Rectal smooth muscle tissue (tissue), 1 donor: ENCODE data around the gene MCIDAS.

Experiments
- H3K27ac ChIP-seq: one replicate; pipeline ENCODE4 v1.7.0; 2013; ENCODE audit warnings: low read depth, low read length, inconsistent platforms
- H3K27me3 ChIP-seq: one replicate; pipeline ENCODE4 v1.7.0; 2013; ENCODE audit warnings: low read length; ENCODE audit not compliant: control insufficient read depth, insufficient read depth
- H3K36me3 ChIP-seq: one replicate; pipeline ENCODE4 v1.7.0; 2013; ENCODE audit warnings: low read length; ENCODE audit not compliant: control insufficient read depth, insufficient read depth
- H3K4me1 ChIP-seq: one replicate; pipeline ENCODE4 v1.7.0; 2013; ENCODE audit warnings: low read length; ENCODE audit not compliant: control insufficient read depth, insufficient read depth
- H3K4me3 ChIP-seq: one replicate; pipeline ENCODE4 v1.7.0; 2013; ENCODE audit warnings: low read length
- H3K9ac ChIP-seq: one replicate; pipeline ENCODE4 v1.7.0; 2013; ENCODE audit warnings: low read length

MCIDAS gene

DNA sequence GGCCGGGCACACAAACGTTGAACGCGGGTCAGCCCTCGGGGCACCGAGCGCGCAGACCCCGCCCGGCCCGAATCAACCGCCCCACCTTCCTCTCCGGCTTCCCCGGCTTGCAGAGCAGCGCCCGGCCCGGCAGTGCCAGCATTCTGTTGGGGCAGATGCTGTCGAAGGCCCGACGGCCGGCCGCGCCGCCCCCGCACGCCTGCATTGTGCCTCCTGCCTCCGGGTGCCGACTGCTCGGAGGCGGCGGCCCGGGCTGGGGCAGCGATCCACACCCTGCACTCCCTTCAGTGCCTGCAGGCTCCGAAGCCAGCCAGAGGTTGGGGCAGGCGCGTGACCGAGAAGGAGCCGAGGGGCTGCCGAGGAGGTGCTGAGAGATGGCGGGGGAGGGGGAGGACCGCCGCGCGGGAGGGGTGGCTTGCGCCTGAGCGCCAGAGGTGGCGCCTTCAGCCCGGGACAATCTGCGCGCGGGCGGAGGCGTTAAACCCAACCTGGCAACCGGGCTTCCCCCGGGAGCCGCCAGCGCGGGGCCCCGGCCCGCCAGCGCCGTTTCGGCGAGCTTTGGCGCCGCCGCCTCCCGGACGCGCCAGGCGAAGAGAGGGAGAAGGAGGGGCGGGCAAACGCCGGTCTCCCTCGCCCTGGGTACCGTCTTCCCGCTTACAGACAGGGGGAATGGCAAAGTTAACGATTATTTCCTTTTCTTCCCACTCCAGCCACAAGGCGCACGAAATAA lies at the start of gene MCIDAS:
MCIDAS (minus strand) TSS at position 382 of the 730 bp plus-strand sequence; CDS start at position 205, 177 bp downstream.
- no peak within 1 kb of the TSS for H3K27ac ChIP-seq
- H3K9ac ChIP-seq = no peak within 1 kb of the TSS
- peaks cover 8% of the 10 kb centered on the region for H3K4me1 ChIP-seq
- H3K4me3 ChIP-seq = peak within 1 kb of the TSS; percentile 52
- no peaks in the 10 kb centered on the region for H3K36me3 ChIP-seq
- peaks cover 76% of the 10 kb centered on the region for H3K27me3 ChIP-seq

DNA sequence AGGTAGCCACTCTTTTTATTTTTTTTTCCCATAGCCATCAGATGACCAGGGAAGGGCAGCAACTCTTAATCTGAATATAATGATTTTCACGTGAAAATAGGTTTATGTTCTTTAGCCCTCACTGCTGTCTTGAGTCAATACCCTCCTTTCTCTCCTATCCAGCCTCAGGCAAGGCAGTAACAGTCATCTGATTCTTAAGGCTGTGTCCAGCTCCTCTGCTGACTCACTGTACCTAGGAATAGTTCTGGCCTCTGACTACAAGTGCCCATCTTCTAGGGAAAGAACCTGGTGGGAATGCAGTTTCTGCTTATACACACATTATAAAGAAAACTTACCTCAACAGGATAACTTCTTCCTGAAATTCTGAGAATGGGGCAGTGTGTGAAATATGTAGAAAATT lies 49.7 kb upstream of the MCIDAS start:
- H3K4me3 ChIP-seq = no peak overlapping the region
- H3K9ac ChIP-seq = no peak overlapping the region
- H3K4me1 ChIP-seq = no peaks in the 10 kb centered on the region
- H3K36me3 ChIP-seq = peaks cover 13% of the 10 kb centered on the region
- no peaks in the 10 kb centered on the region for H3K27me3 ChIP-seq
- no peak overlapping the region for H3K27ac ChIP-seq

DNA sequence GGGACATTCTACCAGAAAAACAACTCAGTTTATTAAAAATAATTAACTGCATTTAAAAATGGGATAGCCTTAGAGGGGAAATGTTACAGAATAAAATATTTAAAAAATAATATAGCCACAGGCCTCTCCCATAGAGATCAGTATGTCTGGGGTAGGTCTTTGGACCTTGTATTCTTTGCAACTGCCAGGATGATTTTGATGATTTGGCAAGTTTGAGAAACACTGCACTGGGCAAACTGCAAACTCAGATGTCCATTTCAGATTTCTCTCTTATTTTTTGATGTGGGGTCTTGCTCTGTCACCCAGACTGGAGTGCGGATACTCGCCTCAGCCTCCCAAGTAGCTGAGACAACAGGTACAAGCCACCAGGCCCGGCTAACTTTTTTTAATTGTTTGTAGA lies 31.2 kb upstream of the MCIDAS start:
- H3K36me3 ChIP-seq = no peaks in the 10 kb centered on the region
- no peak overlapping the region for H3K9ac ChIP-seq
- no peak overlapping the region for H3K27ac ChIP-seq

DNA sequence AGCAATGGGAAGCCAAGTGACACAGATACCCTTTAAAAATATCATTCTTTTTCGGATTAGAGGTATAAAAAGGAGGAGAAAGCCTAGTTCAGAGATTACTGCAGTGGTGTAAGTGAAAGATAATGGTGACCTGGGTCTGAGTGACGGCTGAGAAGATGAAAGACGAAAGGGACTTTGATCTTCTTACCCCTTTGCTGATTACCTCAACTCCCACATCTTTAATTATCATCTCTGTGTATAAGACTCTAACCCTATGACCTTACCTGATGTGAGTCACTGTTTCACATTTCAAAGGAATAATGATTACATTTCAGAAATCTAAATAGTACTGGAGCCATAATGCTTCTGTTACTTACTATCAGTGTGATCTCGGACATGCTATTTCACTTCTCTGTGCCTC lies 27.7 kb upstream of the MCIDAS start:
- Histone ChIP-seq H3K36me3 (no peaks in the 10 kb centered on the region), H3K4me3 (no peak overlapping the region), H3K4me1 (no peaks in the 10 kb centered on the region), H3K9ac (no peak overlapping the region), H3K27me3 (no peaks in the 10 kb centered on the region), H3K27ac (no peak overlapping the region)

More for the DNA sequence above, 31.2 kb upstream of the MCIDAS start:
- Histone ChIP-seq H3K4me3 (no peak overlapping the region), H3K4me1 (no peaks in the 10 kb centered on the region), H3K27me3 (no peaks in the 10 kb centered on the region)

DNA sequence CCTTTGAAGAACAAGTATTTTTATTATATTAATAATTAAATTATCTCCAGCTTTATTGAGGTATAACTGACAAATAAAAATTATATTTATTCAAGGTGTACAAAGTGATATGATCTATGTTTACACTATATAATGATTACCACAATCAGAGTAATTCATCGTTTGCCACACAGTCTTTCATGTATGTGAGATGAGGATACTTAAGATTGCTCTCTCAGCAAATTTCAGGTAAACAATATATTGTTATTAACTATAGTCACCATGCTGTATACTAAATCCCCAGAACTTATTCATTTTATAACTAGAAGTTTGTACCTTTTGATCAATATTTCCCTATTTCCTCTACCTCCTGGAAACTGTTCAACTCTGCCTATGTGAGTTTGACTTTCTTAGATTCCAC lies 22.9 kb upstream of the MCIDAS start:
- Histone ChIP-seq H3K36me3 (no peaks in the 10 kb centered on the region), H3K27me3 (no peaks in the 10 kb centered on the region), H3K9ac (no peak overlapping the region), H3K27ac (no peak overlapping the region), H3K4me3 (no peak overlapping the region), H3K4me1 (no peaks in the 10 kb centered on the region)

DNA sequence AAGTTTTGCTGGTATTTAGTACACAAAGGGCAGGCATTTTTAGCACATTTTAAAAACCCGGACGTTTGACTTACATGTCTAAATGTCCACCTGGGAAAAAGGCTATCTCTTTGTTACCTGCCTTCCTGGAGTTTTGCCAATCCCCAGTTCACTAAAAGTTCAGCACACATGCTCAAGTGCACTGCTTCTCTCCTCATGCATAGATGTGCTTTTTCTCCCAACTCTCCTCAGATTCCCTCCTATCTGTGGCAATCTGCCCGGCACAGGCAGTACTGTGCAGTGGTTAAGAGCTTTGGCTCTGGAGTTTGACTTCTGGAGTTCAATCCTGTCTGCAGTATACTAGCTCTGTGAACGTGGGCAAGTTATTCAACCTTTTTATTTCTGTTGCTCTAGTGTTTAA lies 14.6 kb upstream of the MCIDAS start:
- Histone ChIP-seq H3K4me1 (no peaks in the 10 kb centered on the region), H3K36me3 (no peaks in the 10 kb centered on the region), H3K4me3 (no peak overlapping the region), H3K27me3 (no peaks in the 10 kb centered on the region), H3K27ac (no peak overlapping the region), H3K9ac (no peak overlapping the region)

DNA sequence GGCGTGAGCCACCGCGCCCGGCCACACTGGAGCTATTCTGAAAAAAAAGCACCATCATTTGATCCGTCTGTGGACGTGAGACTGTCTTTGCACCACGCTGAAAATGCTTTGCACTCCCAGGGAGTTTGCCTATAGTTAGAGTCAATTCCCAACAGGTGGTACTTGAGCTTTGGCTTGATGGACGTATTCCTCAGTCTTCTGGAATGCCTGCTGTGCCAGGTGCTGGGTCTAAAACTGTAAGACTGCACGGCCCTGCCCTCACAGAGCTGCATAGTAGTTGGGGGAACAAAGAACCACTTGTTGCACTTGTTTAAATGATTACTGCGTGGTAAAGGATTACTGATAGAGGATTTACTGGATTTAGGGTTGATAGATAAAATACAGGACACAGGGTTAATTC lies 9.7 kb upstream of the MCIDAS start:
- peaks cover 18% of the 10 kb centered on the region for H3K27me3 ChIP-seq
- H3K36me3 ChIP-seq = no peaks in the 10 kb centered on the region
- H3K4me1 ChIP-seq = no peaks in the 10 kb centered on the region
- H3K4me3 ChIP-seq = no peak overlapping the region
- no peak overlapping the region for H3K9ac ChIP-seq
- no peak overlapping the region for H3K27ac ChIP-seq

DNA sequence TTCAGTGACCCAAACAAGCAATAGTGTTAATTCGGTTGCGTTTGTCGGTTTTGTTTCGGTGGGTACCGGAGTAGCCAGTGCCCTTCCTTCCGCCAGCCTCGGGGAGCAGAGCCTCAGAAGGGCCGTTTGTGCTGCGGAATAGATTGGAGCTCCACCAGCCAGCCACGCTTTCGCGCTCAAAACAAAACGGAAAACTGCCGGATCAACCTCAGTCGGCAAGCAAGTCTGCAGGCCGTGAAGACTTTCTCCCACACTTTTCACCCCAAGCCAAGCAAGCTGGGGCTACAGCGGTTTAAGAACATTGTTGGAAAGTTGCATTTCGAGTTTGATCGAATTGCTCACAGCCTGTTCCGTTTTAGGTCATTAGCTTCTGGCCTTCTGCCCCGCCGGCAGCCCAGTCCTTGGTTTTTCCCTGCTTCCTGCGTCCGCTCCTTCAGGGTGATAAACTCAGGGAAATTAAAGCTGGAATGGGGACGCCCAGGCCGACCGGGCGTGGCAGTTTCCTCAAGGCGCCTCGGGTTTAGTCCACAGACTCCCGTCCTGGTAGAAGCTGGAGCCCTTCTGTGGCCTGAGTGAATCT lies 7.1 kb upstream of the MCIDAS start:
- H3K36me3 ChIP-seq = no peaks in the 10 kb centered on the region
- peak overlapping the region; percentile 63 for H3K4me3 ChIP-seq
- peaks cover 36% of the 10 kb centered on the region for H3K27me3 ChIP-seq
- peaks cover 6% of the 10 kb centered on the region for H3K4me1 ChIP-seq
- no peak overlapping the region for H3K27ac ChIP-seq
- H3K9ac ChIP-seq = no peak overlapping the region

DNA sequence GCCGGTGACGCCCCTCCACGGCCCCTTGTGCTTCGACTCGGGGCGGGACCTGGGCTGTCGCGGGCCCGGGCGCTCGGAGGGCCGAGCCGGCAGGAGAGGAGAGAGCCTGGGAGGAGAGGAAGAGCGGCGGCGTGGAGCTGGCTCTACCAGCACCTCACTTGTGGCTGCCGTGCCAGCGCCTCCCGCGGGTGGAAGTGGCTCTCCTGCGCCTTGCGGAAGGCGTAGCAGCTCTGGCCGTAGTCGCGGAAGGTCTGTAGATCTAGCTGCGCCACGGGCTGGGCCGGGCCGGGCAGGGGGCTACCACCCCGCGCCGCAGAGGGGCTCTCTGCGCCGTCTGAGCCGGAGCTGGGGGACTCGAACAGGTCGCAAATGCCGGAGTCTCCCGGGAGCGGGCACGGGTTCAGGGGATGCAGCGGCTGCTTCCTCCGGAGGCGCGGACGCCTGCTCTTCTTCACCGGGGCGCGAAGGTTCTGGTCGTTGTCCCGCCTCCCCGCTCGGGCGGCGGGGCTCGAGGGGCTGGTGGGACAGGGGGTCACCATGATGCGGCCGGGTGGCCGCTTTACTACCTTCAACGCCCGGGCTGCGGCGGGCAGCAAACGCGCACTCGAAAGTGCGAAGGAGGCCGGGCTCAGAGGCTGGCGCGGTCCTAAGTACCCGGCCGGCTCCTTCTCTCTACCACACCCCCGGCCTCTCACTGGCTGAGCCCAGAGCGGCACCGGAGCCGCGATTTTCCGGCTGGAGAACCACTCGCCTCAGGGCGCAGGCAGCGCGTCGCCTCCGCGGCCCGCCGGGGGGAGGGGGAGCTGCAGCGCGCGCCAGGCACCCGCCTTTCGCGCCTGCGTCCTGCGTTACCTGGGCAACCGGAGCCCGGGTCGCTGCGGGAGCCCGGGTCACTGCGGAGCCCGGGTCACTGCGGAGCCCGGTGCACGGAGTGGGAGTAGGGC lies 6.1 kb upstream of the MCIDAS start, which contains the start of gene CCNO:
CCNO (minus strand) TSS at position 624 of the 944 bp plus-strand sequence; CDS start at position 539, 85 bp downstream.
- peaks cover 42% of the 10 kb centered on the region for H3K27me3 ChIP-seq
- H3K4me1 ChIP-seq = peaks cover 6% of the 10 kb centered on the region
- no peaks in the 10 kb centered on the region for H3K36me3 ChIP-seq
- peak within 1 kb of the TSS; percentile 63 for H3K4me3 ChIP-seq
- no peak within 1 kb of the TSS for H3K9ac ChIP-seq
- no peak within 1 kb of the TSS for H3K27ac ChIP-seq

DNA sequence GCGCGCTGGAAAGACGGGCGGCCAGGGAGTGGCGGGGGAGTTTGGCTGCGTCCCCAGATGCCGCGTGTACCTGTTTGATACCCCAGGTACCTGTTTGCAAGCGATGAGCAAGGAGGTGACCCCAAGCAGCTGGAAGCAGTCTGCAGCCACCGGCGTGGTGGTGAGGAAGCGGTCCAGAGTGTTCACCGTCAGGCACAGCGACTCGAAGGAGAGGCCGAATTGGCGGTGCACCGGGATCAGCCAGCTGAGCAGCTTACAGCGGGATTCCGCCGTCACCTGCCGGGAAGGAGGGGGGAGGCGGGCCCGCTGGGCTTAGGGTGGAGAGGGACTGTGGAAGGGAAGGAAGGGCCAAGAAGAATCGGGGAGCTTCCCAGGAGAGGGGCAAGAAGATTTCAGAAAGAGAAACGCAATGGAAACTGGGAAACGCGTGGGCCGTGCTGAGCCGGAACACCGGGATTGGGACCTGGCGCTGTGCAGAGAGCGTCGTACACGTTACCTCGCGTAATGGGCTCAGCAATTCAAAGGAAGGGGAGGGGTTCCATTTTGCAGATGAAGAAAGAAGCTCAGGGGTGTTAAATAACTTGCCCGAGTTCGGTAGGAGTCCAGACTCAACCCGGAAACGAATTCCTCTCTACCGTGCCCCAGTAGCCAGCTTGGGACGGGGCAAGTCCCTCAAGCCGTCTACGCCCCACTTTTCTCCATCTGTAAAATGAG lies 5.3 kb upstream of the MCIDAS start:
- Histone ChIP-seq H3K36me3 (no peaks in the 10 kb centered on the region), H3K9ac (no peak overlapping the region), H3K4me1 (peaks cover 8% of the 10 kb centered on the region), H3K4me3 (peak overlapping the region; percentile 63), H3K27ac (no peak overlapping the region), H3K27me3 (peaks cover 47% of the 10 kb centered on the region)

DNA sequence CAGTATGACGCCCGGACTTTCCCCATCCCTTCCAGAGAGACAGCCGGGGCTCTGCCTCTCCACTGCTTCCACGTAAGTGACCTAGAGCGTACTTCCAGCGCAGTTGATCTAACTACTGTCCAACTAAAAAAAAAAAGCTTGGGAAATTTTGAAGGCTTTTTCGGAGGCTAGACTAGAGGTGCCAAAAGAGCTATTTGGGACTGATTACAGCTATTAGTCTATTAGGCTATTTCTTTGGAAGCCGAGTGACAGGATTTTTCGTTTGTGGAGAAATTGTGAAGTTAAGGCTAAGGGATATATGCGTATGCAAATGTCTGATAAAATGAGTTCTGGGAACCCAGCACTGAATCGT lies 4.8 kb upstream of the MCIDAS start:
- Histone ChIP-seq H3K9ac (no peak overlapping the region), H3K4me3 (peak overlapping the region; percentile 63), H3K27me3 (peaks cover 52% of the 10 kb centered on the region), H3K4me1 (peaks cover 8% of the 10 kb centered on the region), H3K36me3 (no peaks in the 10 kb centered on the region), H3K27ac (no peak overlapping the region)
